H9 (cell line): Measurements from ENCODE around the gene MSLN. TPM values are rescaled to one million over a fixed set of nuclear protein-coding genes. Genes with fewer than 3 reads are reported as not detected.

Experiments
- DNase-seq: peaks from one replicate; pipeline ENCODE4 v3.0.0-alpha.2; 2017
- H2AFZ ChIP-seq: one replicate; pipeline ENCODE4 v1.6.1; 2013; ENCODE audit warnings: mild to moderate bottlenecking, low read length, control low read depth, moderate library complexity
- H2AK5ac ChIP-seq: 2 replicates; pipeline ENCODE4 v1.6.1; 2013; ENCODE audit warnings: low read length, control low read depth, mixed read lengths; ENCODE audit not compliant: insufficient read length
- H2BK120ac ChIP-seq: one replicate; pipeline ENCODE4 v1.6.1; 2013; ENCODE audit warnings: low read depth, mild to moderate bottlenecking, low read length, control low read depth, inconsistent platforms; ENCODE audit not compliant: poor library complexity, severe bottlenecking
- H2BK12ac ChIP-seq: 2 replicates; pipeline ENCODE4 v1.6.1; 2013; ENCODE audit warnings: low read length, control low read depth, mixed read lengths, low read depth; ENCODE audit not compliant: insufficient read length
- H2BK15ac ChIP-seq: 2 replicates; pipeline ENCODE4 v1.6.1; 2013; ENCODE audit warnings: low read depth, low read length, control low read depth
- H2BK20ac ChIP-seq: one replicate; pipeline ENCODE4 v1.6.1; 2013; ENCODE audit warnings: low read depth, mild to moderate bottlenecking, low read length, control low read depth, inconsistent platforms; ENCODE audit not compliant: poor library complexity, severe bottlenecking
- H2BK5ac ChIP-seq: 2 replicates; pipeline ENCODE4 v1.6.1; 2013; ENCODE audit warnings: low read length, control low read depth, mixed read lengths; ENCODE audit not compliant: insufficient read length
- H3K14ac ChIP-seq: 2 replicates; pipeline ENCODE4 v1.6.1; 2013; ENCODE audit warnings: low read length, control low read depth; ENCODE audit not compliant: insufficient read depth
- H3K18ac ChIP-seq: 2 replicates; pipeline ENCODE4 v1.6.1; 2013; ENCODE audit warnings: low read depth, mild to moderate bottlenecking, mixed read lengths, low read length, control low read depth; ENCODE audit not compliant: insufficient read length
- H3K23ac ChIP-seq: 2 replicates; pipeline ENCODE4 v1.6.1; 2013; ENCODE audit warnings: low read length, control low read depth, mixed read lengths, low read depth; ENCODE audit not compliant: insufficient read length
- H3K23me2 ChIP-seq: 2 replicates; pipeline ENCODE4 v1.6.1; 2013; ENCODE audit warnings: low read depth, mild to moderate bottlenecking, mixed read lengths, low read length, control low read depth; ENCODE audit not compliant: insufficient read length, poor library complexity, severe bottlenecking
- H3K27ac ChIP-seq: 2 replicates; pipeline ENCODE4 v1.5.1; 2013; ENCODE audit warnings: low read length, control low read depth, mixed read lengths, low read depth; ENCODE audit not compliant: insufficient read length
- H3K27me3 ChIP-seq: 2 replicates; pipeline ENCODE4 v1.6.1; 2013; ENCODE audit warnings: low read length, control low read depth, inconsistent platforms; ENCODE audit not compliant: insufficient read depth
- H3K4ac ChIP-seq: 2 replicates; pipeline ENCODE4 v1.6.1; 2013; ENCODE audit warnings: low read depth, mild to moderate bottlenecking, control low read depth, inconsistent platforms, low read length, moderate library complexity
- H3K4me1 ChIP-seq: 2 replicates; pipeline ENCODE4 v1.6.1; 2013; ENCODE audit warnings: low read length, control low read depth, inconsistent platforms; ENCODE audit not compliant: insufficient read depth
- H3K4me2 ChIP-seq: 2 replicates; pipeline ENCODE4 v1.6.1; 2013; ENCODE audit warnings: low read length, control low read depth, mixed read lengths; ENCODE audit not compliant: insufficient read length, insufficient read depth
- H3K56ac ChIP-seq: 2 replicates; pipeline ENCODE4 v1.6.1; 2013; ENCODE audit warnings: low read depth, mild to moderate bottlenecking, mixed read lengths, low read length, control low read depth; ENCODE audit not compliant: insufficient read length
- H3K79me1 ChIP-seq: 2 replicates; pipeline ENCODE4 v1.6.1; 2013; ENCODE audit warnings: low read depth, mild to moderate bottlenecking, moderate library complexity, low read length, control low read depth, inconsistent platforms; ENCODE audit not compliant: insufficient read depth, poor library complexity, severe bottlenecking
- H3K79me2 ChIP-seq: 2 replicates; pipeline ENCODE4 v1.6.1; 2013; ENCODE audit warnings: low read length, control low read depth, inconsistent platforms; ENCODE audit not compliant: insufficient read depth
- H3K9ac ChIP-seq: 2 replicates; pipeline ENCODE4 v1.6.1; 2013; ENCODE audit warnings: low read length, control low read depth, mixed read lengths; ENCODE audit not compliant: insufficient read length; ENCODE audit errors: extremely low read depth
- H3K9me3 ChIP-seq: one replicate; pipeline ENCODE4 v1.6.1; 2013; ENCODE audit warnings: low read depth, low read length, inconsistent platforms; ENCODE audit not compliant: control insufficient read depth
- H3T11ph ChIP-seq: one replicate; pipeline ENCODE4 v1.6.1; 2013; ENCODE audit warnings: mild to moderate bottlenecking, low read length, control low read depth, inconsistent platforms
- H4K20me1 ChIP-seq: one replicate; pipeline ENCODE4 v1.6.1; 2013; ENCODE audit not compliant: control insufficient read depth, insufficient read length, insufficient read depth
- H4K5ac ChIP-seq: 2 replicates; pipeline ENCODE4 v1.6.1; 2013; ENCODE audit warnings: low read depth, mild to moderate bottlenecking, mixed read lengths, low read length, control low read depth; ENCODE audit not compliant: insufficient read length
- H4K8ac ChIP-seq: replicated peaks from 2 replicates; pipeline ENCODE4 v1.6.1; 2013; ENCODE audit warnings: low read length, control low read depth, mixed read lengths, low read depth; ENCODE audit not compliant: insufficient read length
- H4K91ac ChIP-seq: 2 replicates; pipeline ENCODE4 v1.6.1; 2013; ENCODE audit warnings: low read depth, mild to moderate bottlenecking, moderate library complexity, mixed read lengths, low read length, control low read depth; ENCODE audit not compliant: insufficient read length
- H3K27ac Mint-ChIP-seq, 3 experiments: 2 replicates in 2 of 3; 3 replicates in 1 of 3; pipeline ENCODE4 v1.8.0; 2020 to 2021; ENCODE audit warnings: mixed read lengths in 3 of 3, mild to moderate bottlenecking in 1 of 3, moderate library complexity in 1 of 3
- H3K27me3 Mint-ChIP-seq: 2 replicates; pipeline ENCODE4 v1.8.0; 2021; ENCODE audit warnings: low read depth, mild to moderate bottlenecking, moderate library complexity, mixed read lengths
- H3K36me3 Mint-ChIP-seq, 3 experiments: 2 replicates in 2 of 3; 3 replicates in 1 of 3; pipeline ENCODE4 v1.8.0; 2020 to 2021; ENCODE audit warnings: low read depth in 3 of 3, mixed read lengths in 3 of 3; ENCODE audit not compliant: insufficient read depth in 1 of 3
- H3K4me1 Mint-ChIP-seq, 2 experiments: 2 replicates each; pipeline ENCODE4 v1.8.0; 2020; ENCODE audit warnings: mixed read lengths in 2 of 2
- H3K4me3 Mint-ChIP-seq, 2 experiments: 2 replicates in 1 of 2; 3 replicates in 1 of 2; pipeline ENCODE4 v1.8.0; 2020 to 2021; ENCODE audit warnings: mild to moderate bottlenecking in 2 of 2, mixed read lengths in 2 of 2, moderate library complexity in 1 of 2
- H3K9me3 Mint-ChIP-seq, 2 experiments: 2 replicates in 1 of 2; 3 replicates in 1 of 2; pipeline ENCODE4 v1.8.0; 2020; ENCODE audit warnings: mild to moderate bottlenecking in 2 of 2, mixed read lengths in 2 of 2, moderate library complexity in 1 of 2
- WGBS: extraction: QIAGEN DNeasy Blood & Tissue Kit; methylation state at CpG from one replicate; pipeline ENCODE4 v1.1.7; 2013; ENCODE audit warnings: missing lambda C conversion rate, low lambda C conversion rate, mixed read lengths; ENCODE audit not compliant: insufficient read length; ENCODE audit errors: extremely low coverage; 5-methylcytosine and 5-hydroxymethylcytosine counted together
- total RNA-seq: library from RNA; stranded (reverse); gene quantifications from 2 replicates; pipeline ENCODE4 v1.2.1, GENCODE V29; 2021
- TF ChIP-seq, protein P1 (sequence below): fragments of 200-600 bp; sonication (generic); conservative IDR thresholded peaks from 3 replicates; pipeline ENCODE4 v1.8.0; 2021; ENCODE audit warnings: antibody characterized with exemption, mild to moderate bottlenecking

MSLN gene
- total RNA-seq, 1 experiment from 2014 or later, result 0.22 TPM

DNA sequence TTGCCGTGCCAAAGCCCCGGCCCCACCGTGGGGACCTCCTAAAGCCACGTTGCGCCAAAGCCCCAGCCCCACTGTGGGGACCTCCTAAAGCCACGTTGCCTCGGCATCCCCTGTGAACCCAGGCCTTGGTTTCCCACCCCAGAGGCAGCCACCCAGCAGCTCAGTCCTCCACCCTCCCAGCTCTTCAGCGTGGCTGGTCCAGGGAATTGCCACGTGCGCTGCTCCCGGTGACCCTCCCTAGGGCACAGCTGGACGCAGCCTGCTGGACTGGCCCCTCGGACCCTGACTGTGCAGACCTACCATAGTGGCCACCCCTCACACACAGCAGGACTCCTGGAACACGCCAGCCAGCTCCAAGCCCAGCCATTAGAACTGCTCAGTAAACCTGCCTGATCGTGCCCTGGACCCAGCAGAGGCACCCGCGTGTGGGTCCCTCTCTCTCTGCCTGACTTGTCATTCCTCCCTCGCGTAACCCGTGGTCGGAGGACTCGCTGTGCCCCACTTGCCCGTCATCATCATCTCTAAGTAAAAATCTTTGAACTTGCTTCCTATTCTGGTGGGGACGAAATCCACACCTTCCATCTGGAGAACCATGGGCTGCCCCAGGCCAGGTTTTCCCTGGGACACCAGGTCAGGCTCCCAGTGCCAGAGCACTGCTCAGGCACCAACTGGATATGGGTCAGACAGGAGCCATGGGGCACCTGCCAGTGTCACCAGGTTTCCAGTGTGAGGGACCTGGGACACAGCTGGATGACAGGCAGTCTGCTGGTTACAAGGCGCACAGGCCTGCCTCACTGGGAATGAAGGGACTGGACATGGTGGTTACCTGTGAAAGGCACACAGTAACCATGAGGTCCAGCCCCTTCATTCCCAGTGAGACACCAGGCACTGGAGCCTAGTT lies 25.3 kb upstream of the MSLN start:
- no peak overlapping the region for H4K8ac ChIP-seq
- H3K27ac Mint-ChIP-seq, result 0 out of 7 replicates have a peak overlapping the region, but pooled peaks of 1 of the 3 experiments have one; percentile 40
- H2BK15ac ChIP-seq, result no peak overlapping the region
- H3K14ac ChIP-seq, result no peak overlapping the region
- no peaks in the 10 kb centered on the region for H3K79me2 ChIP-seq
- H2BK5ac ChIP-seq, result no peak overlapping the region
- H4K5ac ChIP-seq, result no peak overlapping the region
- no peak overlapping the region for H3K4me2 ChIP-seq
- WGBS, result no CpG with 5 or more reads among the region's 25 CpGs
- no peak overlapping the region for H2BK120ac ChIP-seq
- no peaks in the 10 kb centered on the region for H3K27me3 Mint-ChIP-seq
- H3K9me3 ChIP-seq, result no peaks in the 10 kb centered on the region
- no peaks in the 10 kb centered on the region for H3K79me1 ChIP-seq
- no peak overlapping the region for H2AFZ ChIP-seq
- H4K91ac ChIP-seq, result no peak overlapping the region
- no peaks in the 10 kb centered on the region for H3K27me3 ChIP-seq
- no peak overlapping the region for H3K23ac ChIP-seq
- no peak overlapping the region for H3T11ph ChIP-seq
- H3K27ac ChIP-seq, result no peak overlapping the region
- no peak for DNase-seq
- H2BK12ac ChIP-seq, result no peak overlapping the region
- no peak overlapping the region for H3K56ac ChIP-seq
- H3K9me3 Mint-ChIP-seq, result no peaks in the 10 kb centered on the region
- peaks cover 2% of the 10 kb centered on the region; the same call in 1 of the 2 replicates for H3K4me1 ChIP-seq
- TF ChIP-seq, protein P1, sequence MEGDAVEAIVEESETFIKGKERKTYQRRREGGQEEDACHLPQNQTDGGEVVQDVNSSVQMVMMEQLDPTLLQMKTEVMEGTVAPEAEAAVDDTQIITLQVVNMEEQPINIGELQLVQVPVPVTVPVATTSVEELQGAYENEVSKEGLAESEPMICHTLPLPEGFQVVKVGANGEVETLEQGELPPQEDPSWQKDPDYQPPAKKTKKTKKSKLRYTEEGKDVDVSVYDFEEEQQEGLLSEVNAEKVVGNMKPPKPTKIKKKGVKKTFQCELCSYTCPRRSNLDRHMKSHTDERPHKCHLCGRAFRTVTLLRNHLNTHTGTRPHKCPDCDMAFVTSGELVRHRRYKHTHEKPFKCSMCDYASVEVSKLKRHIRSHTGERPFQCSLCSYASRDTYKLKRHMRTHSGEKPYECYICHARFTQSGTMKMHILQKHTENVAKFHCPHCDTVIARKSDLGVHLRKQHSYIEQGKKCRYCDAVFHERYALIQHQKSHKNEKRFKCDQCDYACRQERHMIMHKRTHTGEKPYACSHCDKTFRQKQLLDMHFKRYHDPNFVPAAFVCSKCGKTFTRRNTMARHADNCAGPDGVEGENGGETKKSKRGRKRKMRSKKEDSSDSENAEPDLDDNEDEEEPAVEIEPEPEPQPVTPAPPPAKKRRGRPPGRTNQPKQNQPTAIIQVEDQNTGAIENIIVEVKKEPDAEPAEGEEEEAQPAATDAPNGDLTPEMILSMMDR, result no peak
- peaks cover 9 to 13% of the 10 kb centered on the region in 2 experiments for H3K4me1 Mint-ChIP-seq
- no peak overlapping the region for H2AK5ac ChIP-seq
- H3K4me3 Mint-ChIP-seq, result no peak overlapping the region
- no peak overlapping the region for H3K4ac ChIP-seq
- no peaks in the 10 kb centered on the region for H4K20me1 ChIP-seq
- no peak overlapping the region for H2BK20ac ChIP-seq
- H3K23me2 ChIP-seq, result peaks cover 3% of the 10 kb centered on the region
- H3K36me3 Mint-ChIP-seq, result peaks cover 5 to 36% (median 29%) of the 10 kb centered on the region in 3 experiments; a peak in 6 of 7 replicates
- no peak overlapping the region for H3K9ac ChIP-seq
- H3K18ac ChIP-seq, result no peak overlapping the region
